Heart left ventricle (tissue), 16 donors: ENCODE results near the gene ISOC2. TPM values are rescaled to one million over a fixed set of nuclear protein-coding genes. Genes with fewer than 3 reads are reported as not detected.

Experiments used
- ATAC-seq, 4 donors: fragments of 200-7000 bp; cut with Tn5 transposase; one replicate each; pipeline ENCODE4 v1.9.1; 2020 to 2022; ENCODE audit warnings: moderate library complexity in 4 of 4, mild to moderate bottlenecking in 3 of 4, moderate number of reproducible peaks in 1 of 4
- DNase-seq, 5 donors: peaks; one replicate each; pipeline ENCODE4 v3.0.0-alpha.2; 2020
- H3K27ac ChIP-seq, 12 donors: fragments of 200-600 bp; sonication (generic) in 4 of 12; one replicate each; pipeline versions ENCODE4 v1.5.0 to v1.8.0; 2016 to 2022; ENCODE audit warnings: mild to moderate bottlenecking in 2 of 12
- H3K27me3 ChIP-seq, 9 donors: fragments of 200-600 bp; sonication (generic) in 2 of 9; one replicate each; pipeline versions ENCODE4 v1.5.1 to v1.8.0; 2016 to 2022; ENCODE audit warnings: mild to moderate bottlenecking in 3 of 9
- H3K36me3 ChIP-seq, 9 donors: fragments of 200-600 bp; sonication (generic) in 2 of 9; one replicate each; pipeline versions ENCODE4 v1.5.0 to v1.8.0; 2018 to 2022; ENCODE audit warnings: mild to moderate bottlenecking in 2 of 9
- H3K4me1 ChIP-seq, 12 donors: fragments of 200-600 bp; sonication (generic) in 4 of 12; one replicate each; pipeline versions ENCODE4 v1.5.0 to v1.8.0; 2016 to 2022; ENCODE audit warnings: mild to moderate bottlenecking in 3 of 12
- H3K4me3 ChIP-seq, 12 donors: fragments of 200-600 bp; sonication (generic) in 4 of 12; one replicate each; pipeline versions ENCODE4 v1.5.0 to v1.8.0; 2017 to 2022; ENCODE audit warnings: mild to moderate bottlenecking in 9 of 12, moderate library complexity in 4 of 12
- H3K9me3 ChIP-seq, 12 donors: fragments of 200-600 bp; sonication (generic) in 4 of 12; one replicate each; pipeline versions ENCODE4 v1.5.0 to v1.8.0; 2016 to 2022; ENCODE audit warnings: mild to moderate bottlenecking in 1 of 12
- POLR2A ChIP-seq, 2 donors: fragments of 450-650 bp; IDR thresholded peaks; one replicate each; pipeline ENCODE4 v1.6.1; 2017; ENCODE audit warnings: antibody characterized with exemption in 2 of 2, mild to moderate bottlenecking in 2 of 2, moderate library complexity in 2 of 2
- WGBS, 4 donors: extraction: QIAGEN DNeasy Blood & Tissue Kit in 2 of 4; methylation state at CpG; one replicate each; pipeline versions ENCODE4 v1.1.5 to v1.1.7; 2013 to 2018; 5-methylcytosine and 5-hydroxymethylcytosine counted together
- intact Hi-C, 10 donors: fragments of 100-400 bp; cut with DNase I; formaldehyde crosslinking; loops; one replicate each; pipeline versions ENCODE4 v1.11.1 to v1.14.2; 2022
- polyA plus RNA-seq, 2 donors: library from polyadenylated mRNA; stranded (reverse); fragments of 200-250 nt; gene quantifications; one replicate each; pipeline ENCODE4 v1.2.3, GENCODE V29; 2013
- total RNA-seq, 9 donors: library from RNA; depleted of rRNA in 2 of 9; stranded (reverse); fragments of >200 nt in 2 of 9; fragmentation: NEBNext Ultra II Directional in 3 of 9; extraction: Animal tissue kit (Norgen Biotek cat#: 25700) in 3 of 9; gene quantifications; one replicate each; pipeline versions ENCODE4 v1.1.0 to v1.2.4, GENCODE V29; 2016 to 2023
- TF ChIP-seq, protein P1 (sequence below), 12 donors: fragments of 200-600 bp; sonication (generic) in 4 of 12; IDR thresholded peaks; one replicate each; pipeline versions ENCODE4 v1.5.0 to v1.8.0; 2018 to 2022; ENCODE audit warnings: antibody characterized with exemption in 12 of 12, mild to moderate bottlenecking in 5 of 12
- donor health status: ischemic (EF 13 %, LVEDD 7.1; RV severe dilation, severe dysfunction).
- donor health status: healthy with polysubstance abuse.
- donor health status: DM: no; HTN: yes; CAD: no.
- donor health status: DM: no; HTN: no; CAD: no.
- donor health status: ischemic (EF 25% LVEDD 6.9; RV normal size, moderate dysfunction).
- donor health status: ischemic (EF 25% LVEDD 5.7; RV mildly dilated, moderate dysfunction).
- donor health status: healthy.
- donor health status: DM: yes; HTN: yes; CAD: no.
- donor health status: ischemic (EF 35%, LVEDD 5.7; RV mildly dilated, moderate dysfunction).
- donor health status: nonischemic (EF 11% LVEDD 7.7; RV severe dilation, severe dysfunction).
- donor health status: DM: yes; HTN: yes; CAD: no.
- donor health status: PGD.
- donor health status: ischemic (EF 29% LVEDD 5.4; RV normal size, mild dysfunction).
- donor health status: nonischemic (EF 23%, LVEDD 6.1; RV moderate dilation, normal function).

Gene ISOC2
- total and polyA plus RNA-seq, 11 donors: 36.9 to 102 (median 51.1) TPM

DNA sequence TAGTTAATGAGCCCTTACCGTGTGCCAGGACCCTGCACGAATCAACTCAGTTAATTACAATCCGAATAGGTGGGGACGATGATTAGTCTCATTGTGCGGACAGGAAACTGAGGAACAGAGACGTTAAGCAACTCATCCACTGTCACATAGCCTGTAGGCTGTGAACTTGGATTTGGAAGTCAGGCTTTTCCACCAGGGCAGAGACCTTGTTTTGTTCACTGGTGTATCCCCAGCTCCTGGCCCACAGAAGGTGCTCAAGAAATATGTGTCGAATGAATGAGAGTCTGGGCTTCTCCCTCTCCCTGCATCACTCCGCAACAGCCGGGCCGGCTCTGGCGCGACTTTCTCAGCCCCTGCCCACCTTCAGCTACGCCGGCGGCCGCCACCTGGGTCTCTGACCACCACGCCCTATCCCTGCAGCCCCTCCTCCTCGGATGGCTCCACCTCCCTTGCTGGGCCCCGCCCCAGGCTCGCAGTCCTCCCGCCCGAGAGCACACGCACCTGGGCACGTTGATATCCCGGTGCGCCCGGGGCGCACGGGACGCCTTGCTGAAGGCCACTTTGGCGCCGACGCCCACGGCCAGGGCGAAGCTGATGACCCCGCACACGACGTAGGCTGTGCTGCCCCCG lies 19.6 kb downstream of the ISOC2 start:
- WGBS, 4 donors: 1 to 3% (median 2%) methylated on average over 13 to 39 of the region's 39 CpGs
- ATAC-seq (no peak), DNase-seq (no peak)
- H3K4me1 ChIP-seq: peaks cover 0 to 26% (median 0%) of the 10 kb centered on the region in 12 donors
- intact Hi-C loops: no loop called here
- TF ChIP-seq POLR2A (IDR thresholded peaks at IDR 0.05): no peak
- TF ChIP-seq, protein P1, sequence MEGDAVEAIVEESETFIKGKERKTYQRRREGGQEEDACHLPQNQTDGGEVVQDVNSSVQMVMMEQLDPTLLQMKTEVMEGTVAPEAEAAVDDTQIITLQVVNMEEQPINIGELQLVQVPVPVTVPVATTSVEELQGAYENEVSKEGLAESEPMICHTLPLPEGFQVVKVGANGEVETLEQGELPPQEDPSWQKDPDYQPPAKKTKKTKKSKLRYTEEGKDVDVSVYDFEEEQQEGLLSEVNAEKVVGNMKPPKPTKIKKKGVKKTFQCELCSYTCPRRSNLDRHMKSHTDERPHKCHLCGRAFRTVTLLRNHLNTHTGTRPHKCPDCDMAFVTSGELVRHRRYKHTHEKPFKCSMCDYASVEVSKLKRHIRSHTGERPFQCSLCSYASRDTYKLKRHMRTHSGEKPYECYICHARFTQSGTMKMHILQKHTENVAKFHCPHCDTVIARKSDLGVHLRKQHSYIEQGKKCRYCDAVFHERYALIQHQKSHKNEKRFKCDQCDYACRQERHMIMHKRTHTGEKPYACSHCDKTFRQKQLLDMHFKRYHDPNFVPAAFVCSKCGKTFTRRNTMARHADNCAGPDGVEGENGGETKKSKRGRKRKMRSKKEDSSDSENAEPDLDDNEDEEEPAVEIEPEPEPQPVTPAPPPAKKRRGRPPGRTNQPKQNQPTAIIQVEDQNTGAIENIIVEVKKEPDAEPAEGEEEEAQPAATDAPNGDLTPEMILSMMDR (IDR thresholded peaks at IDR 0.05): no peak
- no peak overlapping the region for H3K27ac ChIP-seq
- no peaks in the 10 kb centered on the region for H3K36me3 ChIP-seq
- H3K4me3 ChIP-seq: no peak overlapping the region
- H3K27me3 ChIP-seq: peaks cover 51 to 90% (median 76%) of the 10 kb centered on the region in 9 donors
- no peaks in the 10 kb centered on the region for H3K9me3 ChIP-seq

DNA sequence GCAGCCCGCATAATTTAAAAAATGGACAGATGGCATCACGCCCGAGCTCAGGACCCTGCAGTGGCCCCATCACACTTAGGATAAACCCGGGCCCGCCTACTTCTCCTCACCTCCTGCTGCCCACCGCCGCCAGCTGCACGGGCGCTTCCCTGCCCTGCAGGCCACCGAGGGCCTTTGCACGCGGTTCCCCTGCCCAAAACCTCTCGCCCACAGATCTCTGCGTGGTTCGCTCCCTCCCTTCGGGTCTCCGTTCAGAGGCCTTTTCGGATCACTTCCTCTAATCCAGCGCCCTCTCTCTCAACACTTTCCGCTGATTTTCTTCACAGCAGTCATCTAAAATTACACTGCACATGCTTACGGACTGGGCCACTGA lies 20.1 kb downstream of the ISOC2 start:
- WGBS, 4 donors: 4 to 6% (median 5%) methylated on average over 21 of the region's 21 CpGs
- Histone ChIP-seq H3K4me3 (no peak overlapping the region), H3K27me3 (peaks cover 51 to 88% (median 74%) of the 10 kb centered on the region in 9 donors), H3K4me1 (peaks cover 0 to 26% (median 0%) of the 10 kb centered on the region in 12 donors), H3K36me3 (no peaks in the 10 kb centered on the region), H3K27ac (no peak overlapping the region), H3K9me3 (no peaks in the 10 kb centered on the region)
- ATAC-seq (no peak), DNase-seq (no peak)
- intact Hi-C loops: no loop called here
- no peak for TF ChIP-seq POLR2A (IDR thresholded peaks at IDR 0.05)
- TF ChIP-seq, protein P1 (IDR thresholded peaks at IDR 0.05): no peak

DNA sequence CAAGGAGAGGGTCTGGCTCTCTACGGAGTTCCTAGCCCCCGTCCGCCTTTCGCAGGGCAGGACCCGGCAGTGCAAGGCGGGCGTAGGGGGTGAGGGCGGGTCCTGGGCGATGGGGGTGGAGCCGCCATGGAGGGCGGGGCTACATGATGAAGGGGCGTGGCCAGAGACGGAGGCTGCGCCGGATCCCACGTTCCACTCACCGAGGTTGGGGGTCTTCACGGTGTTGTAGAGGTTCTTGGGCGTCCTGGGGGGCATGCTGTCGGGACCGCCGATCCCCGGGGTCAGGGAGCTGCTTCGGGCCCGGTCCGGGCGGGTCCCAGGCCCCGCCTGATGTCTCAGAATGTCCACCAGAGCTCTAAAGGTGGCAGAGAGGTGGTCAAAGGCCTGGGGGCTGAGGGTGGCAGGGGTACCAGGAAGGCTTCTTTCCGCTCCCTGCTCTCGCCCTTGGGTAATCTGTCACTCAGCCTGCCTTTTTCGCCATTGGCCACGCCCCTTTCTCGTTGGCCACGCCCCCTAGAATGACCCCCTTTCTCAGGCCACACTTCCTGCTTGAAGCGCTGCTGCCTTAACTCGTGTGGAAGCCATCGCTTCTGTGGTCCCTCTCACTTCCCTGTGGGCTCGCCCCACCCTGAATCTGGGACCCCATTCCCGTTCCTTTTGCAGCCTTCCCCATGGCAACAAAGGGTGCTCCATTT lies 20.9 kb downstream of the ISOC2 start:
- Histone ChIP-seq H3K27ac (no peak overlapping the region), H3K4me3 (peak overlapping the region in 1 of 12 donors; percentile 10), H3K9me3 (no peaks in the 10 kb centered on the region), H3K27me3 (peaks cover 51 to 86% (median 72%) of the 10 kb centered on the region in 9 donors), H3K4me1 (peaks cover 0 to 26% (median 0%) of the 10 kb centered on the region in 12 donors), H3K36me3 (no peaks in the 10 kb centered on the region)
- 5 to 14% (median 9%) methylated on average over 25 to 39 of the region's 39 CpGs for WGBS, 4 donors
- intact Hi-C loops: no loop called here
- DNase-seq: no peak
- ATAC-seq: no peak
- no peak for TF ChIP-seq POLR2A (IDR thresholded peaks at IDR 0.05)
- TF ChIP-seq, protein P1 (IDR thresholded peaks at IDR 0.05): no peak

DNA sequence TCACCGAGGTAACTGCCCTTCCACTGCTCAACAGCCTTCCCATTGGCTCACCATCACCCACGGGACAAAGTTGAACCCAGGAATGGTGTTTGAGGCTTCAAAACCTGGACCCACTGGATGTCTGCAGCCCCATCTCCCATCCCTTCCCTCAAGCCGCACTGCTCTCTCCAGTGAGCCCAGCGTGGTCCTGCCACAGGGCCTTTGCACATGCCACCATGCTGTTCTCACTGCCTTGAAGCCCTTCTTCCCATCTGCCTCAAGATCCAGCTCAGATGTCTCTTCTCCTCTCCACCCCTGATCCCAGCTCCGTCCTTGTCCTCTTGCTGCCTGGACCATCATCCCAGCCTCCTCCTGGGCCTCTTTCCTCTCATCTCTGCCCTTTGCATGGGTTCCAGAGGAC lies 22.4 kb downstream of the ISOC2 start:
- ATAC-seq (no peak), DNase-seq (no peak)
- no peak overlapping the region for H3K4me3 ChIP-seq
- H3K36me3 ChIP-seq: no peaks in the 10 kb centered on the region
- intact Hi-C loops: no loop called here
- H3K27me3 ChIP-seq: peaks cover 37 to 72% (median 57%) of the 10 kb centered on the region in 9 donors
- TF ChIP-seq, protein P1 (IDR thresholded peaks at IDR 0.05): no peak
- no peak for TF ChIP-seq POLR2A (IDR thresholded peaks at IDR 0.05)
- WGBS, 4 donors: 67 to 84% (median 73%) methylated on average over 5 of the region's 5 CpGs
- no peak overlapping the region for H3K27ac ChIP-seq
- peaks cover 0 to 26% (median 0%) of the 10 kb centered on the region in 12 donors for H3K4me1 ChIP-seq
- no peaks in the 10 kb centered on the region for H3K9me3 ChIP-seq
